Uterus (tissue), 4 donors: ENCODE measurements around the gene RPL22L1. TPM values are rescaled to one million over a fixed set of nuclear protein-coding genes. Genes with fewer than 3 reads are reported as not detected.

Source experiments
- DNase-seq, 2 donors: peaks; one replicate each; pipeline ENCODE4 v3.0.0-alpha.2; 2019 to 2020
- H3K27ac ChIP-seq, 2 donors: fragments of 200-600 bp; sonication (generic); 1 replicate in 1 of 2; 2 replicates in 1 of 2; pipeline ENCODE4 v1.5.1; 2016 to 2018
- H3K27me3 ChIP-seq, 2 donors: fragments of 200-600 bp; sonication (generic); one replicate each; pipeline ENCODE4 v1.5.1; 2018 to 2019; ENCODE audit warnings: control low read depth in 1 of 2
- H3K36me3 ChIP-seq, 2 donors: fragments of 200-600 bp; sonication (generic); one replicate each; pipeline ENCODE4 v1.5.1; 2019; ENCODE audit warnings: control low read depth in 1 of 2
- H3K4me1 ChIP-seq, 2 donors: fragments of 200-600 bp; sonication (generic); one replicate each; pipeline ENCODE4 v1.5.1; 2018 to 2019; ENCODE audit warnings: control low read depth in 1 of 2
- H3K4me3 ChIP-seq, 2 donors: fragments of 200-600 bp; sonication (generic); 1 replicate in 1 of 2; 2 replicates in 1 of 2; pipeline ENCODE4 v1.5.1; 2018 to 2019; ENCODE audit warnings: mild to moderate bottlenecking in 1 of 2
- H3K9me3 ChIP-seq, 2 donors: fragments of 200-600 bp; sonication (generic); one replicate each; pipeline ENCODE4 v1.5.1; 2019; ENCODE audit warnings: control low read depth in 1 of 2
- CTCF ChIP-seq, 4 experiments: fragments of 200-600 bp in 2 of 4; fragments of 450-650 bp in 2 of 4; sonication (generic) in 2 of 4; IDR thresholded peaks; one replicate each; pipeline ENCODE4 v1.5.1; 2016 to 2019; ENCODE audit warnings: antibody characterized with exemption in 4 of 4, mild to moderate bottlenecking in 2 of 4, moderate library complexity in 1 of 4
- POLR2A ChIP-seq, 2 donors: fragments of 450-650 bp; IDR thresholded peaks; one replicate each; pipeline ENCODE4 v1.6.1; 2016; ENCODE audit warnings: antibody characterized with exemption in 2 of 2, mild to moderate bottlenecking in 1 of 2, moderate library complexity in 1 of 2
- intact Hi-C: fragments of 100-400 bp; cut with DNase I; formaldehyde crosslinking; loops from one replicate; pipeline ENCODE4 v1.15.1; 2023; ENCODE audit warnings: low total_unique reads
- total RNA-seq, 4 donors: library from RNA; depleted of rRNA in 3 of 4; stranded (reverse); fragments of >200 nt in 3 of 4; gene quantifications; one replicate each; pipeline versions ENCODE4 v1.1.0 to v1.2.4, GENCODE V29; 2014 to 2023
- donor health status: DM: yes; HTN: yes; CAD: no.

RPL22L1 gene
- total RNA-seq, 4 donors from 2014 or later = 46.5 to 305 (median 175) TPM

- TF ChIP-seq POLR2A (IDR thresholded peaks at IDR 0.05) = no peak
- TF ChIP-seq CTCF (IDR thresholded peaks at IDR 0.05) = no peak
- H3K27me3 ChIP-seq = no peaks in the 10 kb centered on the region
- intact Hi-C loops = no loop called here
- H3K9me3 ChIP-seq = peaks cover 0 to 4% of the 10 kb centered on the region in 2 donors
- no peak overlapping the region for H3K27ac ChIP-seq
- DNase-seq = no peak
- no peaks in the 10 kb centered on the region for H3K36me3 ChIP-seq
- no peaks in the 10 kb centered on the region for H3K4me1 ChIP-seq
- no peak overlapping the region for H3K4me3 ChIP-seq
Measured at GRCh38 chr3:170910542-170910941, 40.5 kb upstream of the RPL22L1 start.

- TF ChIP-seq POLR2A (IDR thresholded peaks at IDR 0.05) = no peak
- no peak for TF ChIP-seq CTCF (IDR thresholded peaks at IDR 0.05)
- H3K27ac ChIP-seq = peak overlapping the region in 1 of 2 donors; percentile 69
- no peaks in the 10 kb centered on the region for H3K27me3 ChIP-seq
- peaks cover 0 to 4% of the 10 kb centered on the region in 2 donors for H3K9me3 ChIP-seq
- peak overlapping the region in 1 of 2 donors; percentile 52 for H3K4me3 ChIP-seq
- intact Hi-C loops = no loop called here
- no peaks in the 10 kb centered on the region for H3K36me3 ChIP-seq
- no peaks in the 10 kb centered on the region for H3K4me1 ChIP-seq
- peak; percentile 27 to 28 for DNase-seq
Measured at GRCh38 chr3:170909129-170909903, 39.3 kb upstream of the RPL22L1 start.

GRCh38 chr3:170908235-170909116 is 38.5 kb upstream of the RPL22L1 start, which contains the start of gene EIF5A2:
EIF5A2 (minus strand) TSS chr3:170908637; CDS start chr3:170907806, 831 bp downstream.
- peaks cover 0 to 4% of the 10 kb centered on the region in 2 donors for H3K9me3 ChIP-seq
- TF ChIP-seq CTCF (IDR thresholded peaks at IDR 0.05) (no peak), POLR2A (IDR thresholded peaks at IDR 0.05) (peak; percentile 32 to 56)
- intact Hi-C loops = no loop called here
- peak within 1 kb of the TSS; percentile 54 to 69 for H3K27ac ChIP-seq
- H3K27me3 ChIP-seq = no peaks in the 10 kb centered on the region
- peak within 1 kb of the TSS; percentile 52 to 61 for H3K4me3 ChIP-seq
- no peaks in the 10 kb centered on the region for H3K4me1 ChIP-seq
- no peaks in the 10 kb centered on the region for H3K36me3 ChIP-seq
- DNase-seq = peak; percentile 92 to 95

GRCh38 chr3:170907637-170908234 is 37.7 kb upstream of the RPL22L1 start:
- TF ChIP-seq POLR2A (IDR thresholded peaks at IDR 0.05) (no peak), CTCF (IDR thresholded peaks at IDR 0.05) (no peak)
- Histone ChIP-seq H3K27me3 (no peaks in the 10 kb centered on the region), H3K36me3 (no peaks in the 10 kb centered on the region), H3K4me1 (no peaks in the 10 kb centered on the region), H3K4me3 (peak overlapping the region; percentile 52 to 61), H3K27ac (peak overlapping the region; percentile 54 to 69), H3K9me3 (peaks cover 0 to 4% of the 10 kb centered on the region in 2 donors)
- intact Hi-C loops = no loop called here
- no peak for DNase-seq
